Stimulated activated CD8-positive, alpha-beta memory T cell treated with anti-CD3 and anti-CD28 coated beads, Interleukin-7, amount 100 ng/mL, for 24 hours (primary cell): Measurements from ENCODE around the gene ALOX5AP.

Experiments used
- DNase-seq: peaks from one replicate; pipeline ENCODE4 v3.0.0-alpha.2; 2020; ENCODE audit warnings: low read depth

The ALOX5AP gene

DNA sequence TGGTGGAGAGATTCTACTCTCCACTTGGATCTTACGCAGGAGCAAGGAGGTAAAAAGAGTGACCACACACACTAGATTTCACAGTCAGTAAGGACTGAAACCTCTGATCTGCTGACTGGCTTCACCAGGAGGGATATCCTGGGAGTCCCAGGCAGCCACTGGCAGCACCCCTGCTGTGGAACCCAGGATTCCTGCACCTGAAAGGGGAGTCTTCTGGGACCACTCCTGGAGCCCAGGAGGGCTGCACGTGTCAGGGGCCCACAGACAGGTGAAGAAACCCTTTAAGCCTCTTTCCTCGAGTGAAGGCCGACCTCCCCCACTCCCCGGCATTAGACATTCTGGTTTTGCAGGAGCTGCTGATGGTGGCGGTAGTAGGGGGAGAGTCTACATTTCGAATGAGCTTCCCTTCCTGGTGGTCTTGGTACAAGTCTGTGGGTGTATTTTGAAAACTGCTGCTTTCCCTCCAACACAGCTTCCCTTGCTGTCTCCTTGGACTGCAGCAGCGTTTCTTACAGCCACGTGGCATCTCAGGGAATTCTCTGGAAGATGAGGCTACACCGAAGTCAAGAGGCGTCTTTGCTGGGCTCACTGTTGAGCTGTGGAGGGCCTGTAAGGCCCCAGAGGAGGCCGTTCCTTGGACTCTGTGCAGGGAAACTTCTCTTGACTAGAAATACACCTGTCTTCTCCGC, 62.6 kb downstream of the ALOX5AP start:
- DNase-seq, result no peak

GRCh38 chr13:30798776-30799355, 63.5 kb downstream of the ALOX5AP start:
- DNase-seq, result no peak

DNA sequence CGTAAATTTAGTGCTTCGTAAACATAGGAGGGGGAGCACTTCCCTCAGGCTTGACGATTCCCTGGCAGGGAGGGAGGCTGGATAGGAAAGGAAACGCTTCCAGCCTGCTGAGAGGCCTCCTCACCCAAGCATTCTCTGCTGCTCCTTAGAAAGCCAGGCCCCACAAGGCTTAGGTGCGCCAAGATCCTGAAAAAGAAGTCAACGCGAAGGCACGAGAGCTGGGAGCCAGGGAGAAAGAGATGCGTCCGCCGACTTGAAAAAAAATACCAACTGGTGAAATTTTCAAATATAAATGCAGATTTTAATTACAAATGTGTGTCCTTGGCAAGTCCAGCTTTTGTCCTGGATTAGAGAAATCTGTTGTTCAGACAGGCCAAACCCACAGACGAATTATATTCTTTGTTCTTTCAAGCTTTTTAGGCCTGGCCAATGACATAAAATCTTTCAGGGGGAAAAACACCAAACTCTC, 64.0 kb downstream of the ALOX5AP start:
- DNase-seq, result no peak

DNA sequence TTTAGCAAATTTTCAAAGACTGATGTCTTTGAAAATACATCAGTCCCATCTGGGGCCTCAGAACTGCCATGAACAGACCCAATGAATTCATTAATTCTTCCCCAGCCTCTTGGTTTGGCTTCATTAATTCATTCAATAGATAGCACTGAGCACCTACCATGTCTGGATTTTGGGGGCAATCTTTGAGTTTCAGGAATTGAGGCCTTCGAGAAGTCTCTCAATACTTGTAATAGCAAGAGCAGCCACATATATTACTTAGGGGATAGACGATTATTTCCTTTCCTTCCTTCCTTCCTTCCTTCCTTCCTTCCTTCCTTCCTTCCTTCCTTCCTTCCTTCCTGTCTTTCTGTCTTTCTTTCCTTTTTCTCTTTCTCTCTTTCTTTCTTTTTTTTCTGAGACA, 64.8 kb downstream of the ALOX5AP start:
- no peak for DNase-seq

- no peak for DNase-seq
Observed at GRCh38 chr13:30802501-30802900, 67.2 kb downstream of the ALOX5AP start.

DNA sequence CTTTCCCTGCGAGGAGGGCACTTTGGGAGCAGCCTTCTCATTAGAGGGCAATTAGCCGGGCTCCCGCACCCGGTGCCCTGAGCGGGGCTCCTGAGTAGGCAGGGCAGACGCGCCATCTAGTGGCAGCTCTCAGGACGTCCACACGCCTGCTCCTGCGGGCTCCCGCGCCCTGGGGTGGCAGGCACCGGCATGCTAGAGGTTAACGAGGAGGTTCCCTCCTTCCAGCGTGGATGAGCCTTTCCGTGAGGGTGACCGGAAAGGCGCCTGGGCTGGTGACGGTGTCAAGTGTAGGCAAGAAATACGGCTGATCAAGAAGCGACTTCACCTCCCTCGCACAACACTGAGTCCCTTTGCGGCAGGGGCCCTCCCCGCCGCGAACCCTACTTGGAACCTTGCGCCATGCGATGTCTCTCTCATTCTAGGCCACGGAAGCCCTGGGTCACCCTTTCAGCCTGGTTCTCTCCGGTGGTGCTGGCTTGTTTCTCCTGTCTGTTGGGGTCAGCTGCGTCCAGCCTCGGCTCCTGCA, 67.7 kb downstream of the ALOX5AP start:
- peak; percentile 63 for DNase-seq

DNA sequence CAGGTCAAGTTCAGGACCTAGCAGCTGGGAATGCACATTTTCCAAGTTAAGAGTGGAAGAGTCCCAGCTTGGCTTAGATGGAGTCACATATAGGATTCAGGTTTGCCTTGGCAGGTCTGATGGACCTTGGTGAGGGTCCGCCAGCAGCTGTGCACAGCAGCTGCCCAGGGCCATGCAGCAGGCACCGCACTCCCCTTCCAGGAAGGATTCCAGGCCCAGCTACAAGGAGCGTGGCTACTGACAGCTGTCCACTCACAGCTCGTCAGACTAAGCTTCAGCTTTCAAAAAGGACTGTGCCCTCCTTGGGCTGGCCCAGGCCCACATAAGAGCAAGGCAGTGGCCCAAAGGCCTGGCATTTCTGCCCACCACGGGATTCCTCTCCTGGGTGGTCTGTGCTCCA, 68.4 kb downstream of the ALOX5AP start:
- no peak for DNase-seq

- no peak for DNase-seq
Observed at GRCh38 chr13:30804474-30804873, 69.1 kb downstream of the ALOX5AP start.

DNA sequence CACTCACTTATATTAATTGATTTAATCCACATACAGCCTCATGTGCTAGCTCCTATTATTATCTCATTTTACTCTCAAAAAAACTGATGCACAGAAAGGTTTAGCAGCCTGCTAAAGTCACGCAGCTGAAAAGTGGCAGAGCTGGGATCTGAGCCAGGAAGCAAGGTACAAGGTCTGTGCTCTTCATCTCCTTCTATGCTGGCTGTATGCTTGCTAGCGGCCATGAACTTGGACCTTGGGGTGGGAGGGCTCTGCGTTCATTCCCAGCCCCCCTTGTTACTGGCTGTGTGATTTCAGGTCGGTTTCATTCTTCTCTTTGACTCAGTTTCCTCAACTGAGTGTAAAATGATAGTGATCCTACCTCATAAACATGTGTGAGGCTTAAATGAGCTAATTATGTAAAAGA, 69.8 kb downstream of the ALOX5AP start:
- DNase-seq, result no peak

- DNase-seq, result no peak
Observed at GRCh38 chr13:30805603-30806011, 70.3 kb downstream of the ALOX5AP start.

DNA sequence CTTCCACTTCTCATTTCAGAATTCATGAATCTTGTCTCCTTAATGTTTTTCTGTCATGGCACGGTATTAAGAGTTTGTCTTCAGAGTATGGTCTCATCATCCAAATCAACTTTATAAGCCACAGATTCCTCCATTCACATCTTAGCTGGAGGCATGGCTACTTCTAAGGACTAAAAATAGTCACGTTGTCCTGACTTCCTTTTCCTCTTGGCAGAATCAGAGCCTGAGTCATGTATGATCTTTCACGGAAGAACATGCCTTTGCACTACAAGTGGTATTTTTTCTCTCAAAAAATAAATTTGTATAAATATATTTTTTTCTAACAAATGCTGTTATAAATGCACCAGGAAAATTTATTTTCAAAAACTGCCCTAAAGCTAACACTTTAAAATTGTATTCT, 71.4 kb downstream of the ALOX5AP start:
- no peak for DNase-seq

GRCh38 chr13:30807392-30807791, 72.0 kb downstream of the ALOX5AP start:
- DNase-seq, result no peak

GRCh38 chr13:30808600-30808999, 73.3 kb downstream of the ALOX5AP start:
- no peak for DNase-seq

DNA sequence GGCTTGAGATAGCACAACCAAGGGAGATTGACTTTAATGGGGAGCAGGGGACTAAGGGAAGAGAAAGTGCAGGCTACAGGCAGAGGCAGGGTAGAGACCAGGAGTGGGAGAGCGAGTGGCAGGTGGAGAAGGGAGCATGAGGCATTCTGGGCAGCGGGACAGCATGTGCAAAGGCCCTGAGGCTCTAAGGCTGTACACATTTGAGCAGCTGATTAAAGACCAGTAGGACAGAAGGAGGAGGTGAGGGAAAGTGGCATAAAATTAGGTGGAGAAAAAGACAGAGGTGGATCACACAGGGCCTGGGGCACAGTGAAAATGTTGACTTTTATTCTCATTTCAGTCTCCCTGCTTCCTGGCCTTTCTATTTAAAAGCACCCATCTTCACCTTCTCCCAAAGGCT, 74.4 kb downstream of the ALOX5AP start:
- DNase-seq, result no peak

DNA sequence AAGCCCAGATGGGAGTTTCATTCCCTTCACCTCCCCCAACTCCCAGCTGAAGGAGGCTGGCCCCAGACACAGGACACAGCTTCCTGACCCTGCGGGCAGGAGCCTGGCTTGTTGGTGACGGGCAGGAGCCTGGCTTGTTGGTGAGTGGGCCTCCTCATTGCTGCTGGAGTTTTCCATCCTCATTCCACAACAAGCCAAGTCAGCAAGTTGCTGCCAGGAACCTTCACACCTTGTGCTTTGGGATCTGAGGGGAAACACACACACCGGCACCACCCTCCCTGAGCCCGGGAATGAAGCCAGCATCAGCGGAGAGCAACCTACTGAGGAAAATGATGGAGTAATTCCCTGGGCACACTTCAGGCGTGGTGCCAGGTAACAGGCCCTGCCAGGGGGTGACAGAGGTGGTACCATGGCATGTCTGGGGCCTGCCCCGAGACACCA, 74.9 kb downstream of the ALOX5AP start:
- DNase-seq, result no peak

- no peak for DNase-seq
Observed at GRCh38 chr13:30810801-30811200, 75.5 kb downstream of the ALOX5AP start.
